ENCODE results near the gene SRD5A1.
"Not testable (repeated sequence)": the region's sequence is repeated elsewhere in the genome, so short reads cannot be mapped to it uniquely, and the experiment has no call there.

SRD5A1 gene

GRCh38 chr5:6642655-6643054, 9.4 kb downstream of the SRD5A1 start:
- TF ChIP-seq CTCF (IDR thresholded peaks at IDR 0.05), result no peak
- TF ChIP-seq ZFX (IDR thresholded peaks at IDR 0.05; ENCODE audit: borderline replicate concordance), result no peak
- H3K27ac ChIP-seq, result no peak overlapping the region

GRCh38 chr5:6644794-6645241, 11.6 kb downstream of the SRD5A1 start:
- TF ChIP-seq ZFX (IDR thresholded peaks at IDR 0.05; ENCODE audit: borderline replicate concordance), result no peak
- TF ChIP-seq CTCF (IDR thresholded peaks at IDR 0.05), result no peak
- no peak overlapping the region for H3K27ac ChIP-seq

- not testable (repeated sequence) for H3K27ac ChIP-seq
Measured at GRCh38 chr5:6645571-6646362, 12.5 kb downstream of the SRD5A1 start.

DNA sequence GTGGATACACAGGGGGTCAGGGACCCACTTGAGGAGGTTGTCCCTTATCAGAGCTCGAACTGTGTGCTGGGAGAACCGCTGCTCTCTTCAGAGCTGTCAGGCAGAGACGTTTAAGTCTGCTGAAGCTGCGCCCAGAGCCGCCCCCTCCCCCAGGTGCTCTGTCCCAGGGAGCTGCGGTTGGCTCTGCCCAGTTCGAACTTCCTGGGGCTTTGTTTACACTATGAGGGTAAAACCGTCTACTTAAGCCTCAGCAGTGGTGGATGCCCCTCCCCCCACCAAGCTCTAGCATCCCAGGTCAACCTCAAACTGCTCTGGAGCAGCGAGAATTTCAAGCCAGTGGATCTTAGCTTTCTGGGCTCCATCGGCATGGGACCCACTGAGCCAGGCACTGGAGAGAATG, 15.9 kb downstream of the SRD5A1 start:
- no peak overlapping the region for H3K27ac ChIP-seq
- TF ChIP-seq ZFX (IDR thresholded peaks at IDR 0.05; ENCODE audit: borderline replicate concordance), result no peak
- no peak for TF ChIP-seq CTCF (IDR thresholded peaks at IDR 0.05)

DNA sequence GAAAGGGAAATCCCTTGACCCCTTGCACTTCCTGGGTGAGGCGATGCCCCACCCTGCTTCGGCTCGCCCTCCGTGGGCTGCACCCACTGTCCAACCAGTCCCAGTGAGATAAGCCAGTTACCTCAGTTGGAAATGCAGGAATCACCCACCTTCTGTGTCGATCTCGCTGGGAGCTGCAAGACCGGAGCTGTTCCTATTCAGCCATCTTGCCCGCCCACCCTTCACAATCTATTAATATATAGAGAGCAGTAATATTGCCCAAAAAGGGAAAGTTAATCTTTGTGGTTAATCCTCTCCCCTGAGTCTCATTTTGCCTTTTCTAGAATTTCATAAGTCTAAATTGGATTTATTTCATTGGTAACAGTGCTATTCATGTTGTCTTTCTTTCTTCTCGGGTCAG, 16.4 kb downstream of the SRD5A1 start:
- H3K27ac ChIP-seq, result no peak overlapping the region
- TF ChIP-seq ZFX (IDR thresholded peaks at IDR 0.05; ENCODE audit: borderline replicate concordance) (no peak), CTCF (IDR thresholded peaks at IDR 0.05) (no peak)

DNA sequence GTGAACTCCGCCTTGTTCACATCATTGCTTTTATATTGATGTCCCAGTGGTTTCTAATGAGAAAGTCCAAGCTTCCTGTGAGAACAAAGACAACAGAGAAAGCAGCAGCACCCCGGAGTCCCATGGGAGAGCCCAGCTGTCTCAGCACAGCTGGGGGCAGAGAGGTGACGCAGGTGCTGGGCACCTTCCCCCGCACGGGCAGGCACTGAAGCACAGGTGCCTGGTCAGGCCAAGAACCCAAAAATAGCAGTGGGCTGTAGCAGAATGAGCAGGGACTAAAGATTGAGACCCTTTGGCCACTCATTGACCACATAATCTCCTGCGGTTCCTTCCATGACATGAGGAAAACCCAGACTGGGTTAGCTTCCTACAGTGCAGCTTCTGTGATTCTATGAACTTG, 18.8 kb downstream of the SRD5A1 start:
- no peak for TF ChIP-seq ZFX (IDR thresholded peaks at IDR 0.05; ENCODE audit: borderline replicate concordance)
- H3K27ac ChIP-seq, result no peak overlapping the region

DNA sequence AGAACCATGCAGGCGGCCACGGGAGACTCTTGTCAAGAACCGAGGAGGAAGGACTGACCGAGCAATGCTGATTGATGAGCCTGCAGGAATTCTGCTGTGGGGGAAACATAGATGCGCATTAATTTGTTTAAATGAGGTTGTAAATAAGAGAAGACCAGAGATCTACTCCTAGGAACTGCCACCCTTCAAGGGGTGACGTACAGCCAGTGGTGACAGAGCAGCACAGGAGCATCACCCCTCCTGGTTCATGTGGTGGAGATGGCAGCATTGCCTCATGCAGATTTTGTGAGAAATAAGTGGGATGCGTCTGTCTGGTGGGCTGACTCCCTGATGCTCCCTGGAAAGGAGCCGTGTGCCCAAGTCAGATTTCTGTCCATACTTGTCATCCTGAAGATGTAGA, 22.2 kb downstream of the SRD5A1 start:
- no peak for TF ChIP-seq ZFX (IDR thresholded peaks at IDR 0.05; ENCODE audit: borderline replicate concordance)
- TF ChIP-seq CTCF (IDR thresholded peaks at IDR 0.05), result no peak
- H3K27ac ChIP-seq, result no peak overlapping the region

GRCh38 chr5:6656680-6657079, 23.4 kb downstream of the SRD5A1 start:
- no peak overlapping the region for H3K27ac ChIP-seq
- no peak for TF ChIP-seq ZFX (IDR thresholded peaks at IDR 0.05; ENCODE audit: borderline replicate concordance)
- TF ChIP-seq CTCF (IDR thresholded peaks at IDR 0.05), result no peak
